CD4-positive, CD25-positive, alpha-beta regulatory T cell (primary cell): ENCODE data around the gene EP300. TPM values are rescaled to one million over a fixed set of nuclear protein-coding genes. Genes with fewer than 3 reads are reported as not detected.

Experiments used
- ATAC-seq, 2 donors: fragments of 150-1000 bp; cut with Tn5 transposase; one replicate each; pipeline ENCODE4 v1.10.0; 2021; ENCODE audit warnings: low read depth in 2 of 2, moderate number of reproducible peaks in 2 of 2, moderate library complexity in 1 of 2
- DNase-seq, 3 donors: peaks; one replicate each; pipeline versions ENCODE4 v3.0.0 to v3.0.0-alpha.2; 2012 to 2022; ENCODE audit warnings: mixed read lengths in 1 of 3
- H3K27ac ChIP-seq: one replicate; pipeline ENCODE4 v1.7.0; 2013; ENCODE audit warnings: mild to moderate bottlenecking, low read length; ENCODE audit not compliant: insufficient read depth, poor library complexity, severe bottlenecking
- H3K27me3 ChIP-seq: one replicate; pipeline ENCODE4 v1.7.0; 2013; ENCODE audit warnings: low read length; ENCODE audit not compliant: control insufficient read depth, insufficient read depth
- H3K36me3 ChIP-seq: one replicate; pipeline ENCODE4 v1.7.0; 2013; ENCODE audit warnings: mild to moderate bottlenecking, low read length, moderate library complexity; ENCODE audit not compliant: control insufficient read depth, insufficient read depth
- H3K4me1 ChIP-seq: 2 replicates; pipeline ENCODE4 v1.7.0; 2013; ENCODE audit warnings: mild to moderate bottlenecking, low read length; ENCODE audit not compliant: insufficient read depth, control insufficient read depth, poor library complexity, severe bottlenecking
- H3K4me3 ChIP-seq: one replicate; pipeline ENCODE4 v1.7.0; 2013; ENCODE audit warnings: low read depth, mild to moderate bottlenecking, low read length, moderate library complexity
- H3K9me3 ChIP-seq, 2 experiments: 1 replicate in 1 of 2; 2 replicates in 1 of 2; pipeline ENCODE4 v1.7.0; 2013; ENCODE audit warnings: low read length in 2 of 2, mild to moderate bottlenecking in 1 of 2, moderate library complexity in 1 of 2; ENCODE audit not compliant: control insufficient read depth in 2 of 2
- H3K27ac Mint-ChIP-seq, 3 donors: one replicate each; pipeline ENCODE4 v1.8.0; 2020 to 2022; ENCODE audit warnings: mild to moderate bottlenecking in 3 of 3, mixed read lengths in 3 of 3, moderate library complexity in 2 of 3
- H3K27me3 Mint-ChIP-seq: one replicate; pipeline ENCODE4 v1.8.0; 2022; ENCODE audit warnings: mild to moderate bottlenecking, mixed read lengths
- H3K36me3 Mint-ChIP-seq: one replicate; pipeline ENCODE4 v1.8.0; 2020; ENCODE audit warnings: mixed read lengths
- H3K4me1 Mint-ChIP-seq, 4 donors: one replicate each; pipeline ENCODE4 v1.8.0; 2020 to 2022; ENCODE audit warnings: mixed read lengths in 4 of 4, mild to moderate bottlenecking in 1 of 4
- H3K4me3 Mint-ChIP-seq, 4 donors: one replicate each; pipeline ENCODE4 v1.8.0; 2020 to 2022; ENCODE audit warnings: mild to moderate bottlenecking in 4 of 4, mixed read lengths in 4 of 4, moderate library complexity in 3 of 4
- H3K9me3 Mint-ChIP-seq, 7 donors: one replicate each; pipeline ENCODE4 v1.8.0; 2020 to 2022; ENCODE audit warnings: mixed read lengths in 7 of 7, mild to moderate bottlenecking in 3 of 7, moderate library complexity in 2 of 7
- polyA plus RNA-seq, 4 donors: library from polyadenylated mRNA; unstranded; fragments of 300-500 nt; fragmentation: Illumina TruSeq; gene quantifications; one replicate each; pipeline ENCODE4 v1.2.3, GENCODE V29; 2021
- total RNA-seq: library from RNA; stranded (reverse); gene quantifications from one replicate; pipeline ENCODE4 v1.2.3, GENCODE V29; 2022

Gene EP300
- total and polyA plus RNA-seq, 5 donors from 2014 or later, result 8.1 to 177 (median 12.6) TPM

DNA sequence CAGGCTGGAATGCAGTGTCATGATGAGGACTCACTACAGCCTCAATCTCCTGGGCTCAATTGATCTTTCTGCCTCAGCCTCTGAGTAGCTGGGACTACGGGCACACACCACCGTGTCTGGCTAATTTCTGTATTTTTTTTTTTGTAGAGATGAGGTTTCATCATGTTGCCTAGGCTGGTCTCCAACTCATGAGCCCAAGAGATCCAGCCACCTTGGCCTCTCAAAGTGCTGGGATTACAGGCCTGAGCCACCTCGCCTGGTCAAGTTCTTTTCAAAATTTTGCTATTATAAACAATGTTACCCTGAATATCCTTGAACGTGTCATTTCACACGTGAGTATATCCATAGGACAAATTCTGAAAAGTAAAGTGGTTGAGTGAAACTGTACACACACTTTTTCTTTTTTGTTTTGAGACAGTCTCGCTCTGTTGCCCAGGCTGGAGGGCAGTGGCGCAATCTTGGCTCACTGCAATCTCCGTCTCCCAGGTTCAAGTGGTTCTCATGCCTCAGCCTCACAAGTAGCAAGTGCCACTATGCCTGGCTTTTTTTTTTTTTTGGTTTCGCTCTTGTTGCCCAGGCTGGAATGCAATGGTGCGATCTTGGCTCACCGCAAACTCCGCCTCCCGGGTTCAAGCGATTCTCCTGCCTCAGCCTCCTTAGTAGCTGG is 21.6 kb upstream of the EP300 start:
- ATAC-seq, result no peak
- Histone ChIP-seq H3K4me1 (peaks cover 6% of the 10 kb centered on the region), H3K4me3 (no peak overlapping the region), H3K9me3 (no peaks in the 10 kb centered on the region), H3K36me3 (no peaks in the 10 kb centered on the region), H3K27me3 (no peaks in the 10 kb centered on the region), H3K27ac (no peak overlapping the region)
- H3K27ac Mint-ChIP-seq, result no peak overlapping the region
- H3K36me3 Mint-ChIP-seq, result no peaks in the 10 kb centered on the region
- no peaks in the 10 kb centered on the region for H3K27me3 Mint-ChIP-seq
- peaks cover 5 to 9% (median 6%) of the 10 kb centered on the region in 4 donors for H3K4me1 Mint-ChIP-seq
- H3K4me3 Mint-ChIP-seq, result no peak overlapping the region
- DNase-seq, result no peak
- H3K9me3 Mint-ChIP-seq, result no peaks in the 10 kb centered on the region

DNA sequence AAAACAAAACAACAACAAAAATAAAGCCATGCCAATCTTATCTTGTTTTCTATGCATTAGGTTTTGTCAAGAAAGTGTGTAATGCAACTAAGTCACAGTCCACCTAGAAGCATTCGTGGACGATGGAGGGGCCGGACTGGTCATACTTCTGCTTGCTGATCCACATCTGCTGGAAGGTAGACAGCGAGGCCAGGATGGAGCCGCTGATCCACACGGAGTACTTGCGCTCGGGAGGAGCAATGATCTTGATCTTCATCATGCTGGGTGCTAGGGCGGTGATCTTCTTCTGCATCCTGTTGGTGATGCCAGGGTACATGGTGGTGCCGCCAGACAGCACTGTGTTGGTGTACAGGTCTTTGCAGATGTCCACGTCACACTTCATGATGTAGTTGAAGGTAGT is 18.3 kb upstream of the EP300 start:
- Mint-ChIP-seq H3K27ac (no peak overlapping the region), H3K4me1 (peaks cover under 1 to 2% (median 2%) of the 10 kb centered on the region in 4 donors), H3K9me3 (no peaks in the 10 kb centered on the region), H3K27me3 (no peaks in the 10 kb centered on the region), H3K4me3 (no peak overlapping the region), H3K36me3 (no peaks in the 10 kb centered on the region)
- Histone ChIP-seq H3K36me3 (no peaks in the 10 kb centered on the region), H3K9me3 (no peaks in the 10 kb centered on the region), H3K4me1 (peaks cover 2% of the 10 kb centered on the region), H3K27me3 (no peaks in the 10 kb centered on the region), H3K4me3 (no peak overlapping the region), H3K27ac (no peak overlapping the region)
- ATAC-seq, result no peak
- DNase-seq, result no peak

DNA sequence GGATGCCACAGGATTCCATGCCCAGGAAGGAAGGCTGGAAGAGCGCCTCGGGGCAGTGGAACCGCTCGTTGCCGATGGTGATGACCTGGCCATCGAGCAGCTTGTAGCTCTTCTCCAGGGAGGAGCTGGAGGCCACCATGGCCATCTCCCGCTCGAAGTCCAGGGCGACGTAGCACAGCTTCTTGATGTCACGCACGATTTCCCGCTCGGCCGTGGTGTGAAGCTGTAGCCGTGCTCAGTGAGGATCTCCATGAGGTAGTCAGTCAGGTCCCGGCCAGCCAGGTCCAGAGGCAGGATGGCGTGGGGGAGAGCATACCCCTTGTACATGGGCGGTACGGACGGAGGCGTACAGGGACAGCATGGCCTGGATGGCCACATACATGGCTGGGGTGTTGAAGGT is 17.9 kb upstream of the EP300 start:
- Mint-ChIP-seq H3K27me3 (no peaks in the 10 kb centered on the region), H3K9me3 (no peaks in the 10 kb centered on the region), H3K27ac (no peak overlapping the region), H3K36me3 (no peaks in the 10 kb centered on the region), H3K4me3 (no peak overlapping the region), H3K4me1 (no peaks in the 10 kb centered on the region)
- H3K9me3 ChIP-seq, result no peaks in the 10 kb centered on the region
- ATAC-seq (no peak), DNase-seq (no peak)
- H3K4me1 ChIP-seq, result no peaks in the 10 kb centered on the region
- no peaks in the 10 kb centered on the region for H3K27me3 ChIP-seq
- no peak overlapping the region for H3K27ac ChIP-seq
- no peaks in the 10 kb centered on the region for H3K36me3 ChIP-seq
- no peak overlapping the region for H3K4me3 ChIP-seq

DNA sequence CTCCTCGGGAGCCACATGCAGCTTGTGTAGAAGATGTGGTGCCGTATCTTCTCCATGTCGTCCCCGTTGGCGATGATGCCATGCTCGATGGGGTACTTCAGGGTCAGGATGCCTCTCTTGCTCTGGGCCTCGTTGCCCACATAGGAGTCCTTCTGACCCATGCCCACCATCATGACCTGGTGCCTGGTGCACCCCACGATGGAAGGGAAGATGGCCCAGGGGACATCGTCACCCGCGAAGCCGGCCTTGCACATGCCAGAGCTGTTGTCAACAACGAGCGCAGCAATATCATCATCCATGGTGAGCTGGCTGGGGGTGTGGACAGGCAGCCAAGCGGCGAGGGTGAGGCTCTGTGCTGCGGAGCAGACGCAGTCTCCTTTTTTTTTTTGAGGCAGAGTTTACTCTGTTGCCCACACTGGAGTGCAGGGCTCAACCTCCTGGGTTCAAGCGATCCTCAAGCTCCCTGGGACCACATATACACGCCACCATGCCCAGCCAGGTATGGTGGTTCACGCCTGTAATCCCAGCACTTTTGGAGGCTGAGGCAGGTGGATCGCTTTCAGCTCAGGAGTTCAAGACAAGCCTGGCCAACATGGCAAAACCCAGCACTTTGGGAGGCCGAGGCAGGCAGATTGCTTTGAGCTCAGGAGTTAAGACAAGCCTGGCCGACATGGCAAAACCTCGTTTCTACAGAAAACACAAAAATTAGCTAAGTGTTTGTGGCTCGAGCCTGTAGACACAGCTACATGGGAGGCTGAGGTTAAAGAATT is 17.3 kb upstream of the EP300 start:
- no peak overlapping the region for H3K4me3 Mint-ChIP-seq
- no peaks in the 10 kb centered on the region for H3K36me3 ChIP-seq
- no peaks in the 10 kb centered on the region for H3K27me3 ChIP-seq
- H3K4me1 Mint-ChIP-seq, result no peaks in the 10 kb centered on the region
- H3K9me3 ChIP-seq, result no peaks in the 10 kb centered on the region
- no peak for ATAC-seq
- DNase-seq, result no peak
- H3K4me3 ChIP-seq, result no peak overlapping the region
- no peaks in the 10 kb centered on the region for H3K4me1 ChIP-seq
- H3K9me3 Mint-ChIP-seq, result no peaks in the 10 kb centered on the region
- no peak overlapping the region for H3K27ac Mint-ChIP-seq
- no peaks in the 10 kb centered on the region for H3K36me3 Mint-ChIP-seq
- H3K27ac ChIP-seq, result no peak overlapping the region
- H3K27me3 Mint-ChIP-seq, result peaks cover 1% of the 10 kb centered on the region

DNA sequence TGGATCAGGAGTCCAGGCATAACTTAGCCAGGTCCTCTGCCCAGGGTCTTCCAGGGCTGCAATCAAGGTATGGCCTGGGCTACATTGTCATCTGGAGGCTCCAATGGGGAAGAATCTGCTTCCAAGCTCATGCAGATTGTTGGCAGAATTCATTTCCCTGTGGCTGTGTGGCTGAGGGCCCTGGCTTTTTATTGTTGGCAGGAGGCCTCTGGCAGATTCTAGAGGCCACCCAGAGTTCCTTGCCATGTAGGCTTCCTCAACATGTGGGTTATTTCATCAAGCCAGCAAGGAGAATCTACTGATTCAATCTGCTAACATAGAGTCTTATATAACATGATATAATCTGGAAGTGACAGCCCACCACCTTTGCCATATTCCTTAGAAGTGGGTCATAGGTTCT is 16.4 kb upstream of the EP300 start:
- peaks cover 4% of the 10 kb centered on the region for H3K27me3 Mint-ChIP-seq

DNA sequence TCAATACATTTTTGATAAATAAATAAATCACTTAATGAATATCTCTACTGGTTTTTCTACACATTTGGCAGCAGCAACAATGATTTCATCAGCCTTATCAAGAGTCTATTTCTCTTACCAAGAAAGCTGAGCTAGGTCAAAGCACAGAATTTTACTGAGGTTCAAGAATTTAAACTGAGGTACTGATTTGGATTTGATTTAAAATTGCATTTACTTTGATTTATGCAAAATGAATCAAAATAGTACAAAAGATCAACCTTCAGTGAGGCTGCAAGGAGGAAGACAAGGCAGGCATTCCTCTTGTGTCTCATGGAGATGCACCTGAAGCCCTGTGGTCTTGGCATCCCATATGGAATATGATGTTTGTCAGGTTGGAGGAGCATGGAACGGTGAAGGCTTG is 15.5 kb upstream of the EP300 start:
- no peak overlapping the region for H3K4me3 ChIP-seq
- no peaks in the 10 kb centered on the region for H3K36me3 ChIP-seq
- ATAC-seq (no peak), DNase-seq (no peak)
- no peaks in the 10 kb centered on the region for H3K4me1 ChIP-seq
- H3K4me1 Mint-ChIP-seq, result no peaks in the 10 kb centered on the region
- H3K27ac ChIP-seq, result no peak overlapping the region
- no peak overlapping the region for H3K4me3 Mint-ChIP-seq
- no peak overlapping the region for H3K27ac Mint-ChIP-seq
- no peaks in the 10 kb centered on the region for H3K27me3 ChIP-seq
- H3K9me3 ChIP-seq, result no peaks in the 10 kb centered on the region
- H3K9me3 Mint-ChIP-seq, result no peaks in the 10 kb centered on the region
- H3K27me3 Mint-ChIP-seq, result peaks cover 4% of the 10 kb centered on the region
- H3K36me3 Mint-ChIP-seq, result no peaks in the 10 kb centered on the region

More for the DNA sequence above, 16.4 kb upstream of the EP300 start:
- H3K4me3 ChIP-seq, result no peak overlapping the region
- no peak overlapping the region for H3K27ac ChIP-seq
- H3K4me1 ChIP-seq, result no peaks in the 10 kb centered on the region
- ATAC-seq (no peak), DNase-seq (no peak)
- no peaks in the 10 kb centered on the region for H3K36me3 ChIP-seq
- H3K27ac Mint-ChIP-seq, result no peak overlapping the region
- H3K36me3 Mint-ChIP-seq, result no peaks in the 10 kb centered on the region
- no peaks in the 10 kb centered on the region for H3K9me3 Mint-ChIP-seq
- no peaks in the 10 kb centered on the region for H3K9me3 ChIP-seq
- H3K4me3 Mint-ChIP-seq, result no peak overlapping the region
- no peaks in the 10 kb centered on the region for H3K4me1 Mint-ChIP-seq
- no peaks in the 10 kb centered on the region for H3K27me3 ChIP-seq

GRCh38 chr22:41078931-41079330 is 13.5 kb upstream of the EP300 start:
- ATAC-seq (no peak), DNase-seq (no peak)
- Histone ChIP-seq H3K9me3 (no peaks in the 10 kb centered on the region), H3K27ac (no peak overlapping the region), H3K4me3 (no peak overlapping the region), H3K4me1 (no peaks in the 10 kb centered on the region), H3K27me3 (no peaks in the 10 kb centered on the region), H3K36me3 (no peaks in the 10 kb centered on the region)
- H3K9me3 Mint-ChIP-seq, result no peaks in the 10 kb centered on the region
- no peaks in the 10 kb centered on the region for H3K4me1 Mint-ChIP-seq
- H3K27me3 Mint-ChIP-seq, result peaks cover 9% of the 10 kb centered on the region
- H3K36me3 Mint-ChIP-seq, result no peaks in the 10 kb centered on the region
- H3K27ac Mint-ChIP-seq, result no peak overlapping the region
- no peak overlapping the region for H3K4me3 Mint-ChIP-seq

- H3K4me3 ChIP-seq, result no peak overlapping the region
- Mint-ChIP-seq H3K4me1 (peaks cover 0 to 5% (median 4%) of the 10 kb centered on the region in 4 donors), H3K27me3 (peaks cover 5% of the 10 kb centered on the region), H3K36me3 (no peaks in the 10 kb centered on the region), H3K4me3 (peak overlapping the region in 1 of 4 donors; percentile 15), H3K9me3 (no peaks in the 10 kb centered on the region), H3K27ac (no peak overlapping the region)
- H3K4me1 ChIP-seq, result peaks cover 3% of the 10 kb centered on the region
- no peaks in the 10 kb centered on the region for H3K9me3 ChIP-seq
- DNase-seq (no peak), ATAC-seq (no peak)
- H3K27me3 ChIP-seq, result no peaks in the 10 kb centered on the region
- H3K27ac ChIP-seq, result no peak overlapping the region
- H3K36me3 ChIP-seq, result no peaks in the 10 kb centered on the region
These were observed 6.5 kb upstream of the EP300 start for GRCh38 chr22:41085842-41086241.
